Fibroblast of the aortic adventitia (primary cell): ENCODE measurements around the gene EGFLAM. TPM values are rescaled to one million over a fixed set of nuclear protein-coding genes. Genes with fewer than 3 reads are reported as not detected.

Source experiments
- DNase-seq: peaks from one replicate; pipeline ENCODE4 v3.0.0-alpha.2; 2010; ENCODE audit warnings: low read depth
- H3K4me3 ChIP-seq: 2 replicates; pipeline ENCODE4 v1.5.1; 2011; ENCODE audit warnings: low read depth, mild to moderate bottlenecking, control low read depth, low read length, moderate library complexity
- total RNA-seq: library from RNA; depleted of rRNA; stranded (reverse); fragments of >200 nt; gene quantifications from 2 replicates; pipeline ENCODE4 v1.2.3, GENCODE V29; 2012; ENCODE audit warnings: low replicate concordance
- TF ChIP-seq, protein P1 (sequence below): IDR thresholded peaks from 2 replicates; pipeline ENCODE4 v1.5.1; 2011; ENCODE audit warnings: mild to moderate bottlenecking, low read length, control low read depth, inconsistent platforms; ENCODE audit not compliant: insufficient read depth

Gene EGFLAM
- total RNA-seq, 1 donor: 16.2 TPM

DNA sequence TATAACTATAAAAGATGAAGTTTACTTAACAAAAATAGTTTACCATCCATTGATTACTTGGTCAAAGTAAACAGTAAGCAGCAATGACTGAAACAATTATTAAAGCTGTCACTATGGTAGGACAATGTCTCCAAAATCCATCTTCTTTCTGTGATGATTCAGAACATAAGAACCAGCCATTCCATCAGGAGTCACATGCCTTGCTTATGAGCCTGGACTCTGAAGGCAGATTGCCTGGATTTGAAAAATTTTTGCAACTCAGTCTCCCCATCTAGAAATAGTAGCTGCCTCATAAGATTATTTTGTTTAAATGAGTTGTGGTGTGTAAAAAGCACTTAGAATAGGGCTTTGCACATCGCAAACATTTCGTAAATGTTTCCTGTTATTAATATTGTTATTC lies 161.9 kb downstream of the EGFLAM start:
- TF ChIP-seq, protein P1, sequence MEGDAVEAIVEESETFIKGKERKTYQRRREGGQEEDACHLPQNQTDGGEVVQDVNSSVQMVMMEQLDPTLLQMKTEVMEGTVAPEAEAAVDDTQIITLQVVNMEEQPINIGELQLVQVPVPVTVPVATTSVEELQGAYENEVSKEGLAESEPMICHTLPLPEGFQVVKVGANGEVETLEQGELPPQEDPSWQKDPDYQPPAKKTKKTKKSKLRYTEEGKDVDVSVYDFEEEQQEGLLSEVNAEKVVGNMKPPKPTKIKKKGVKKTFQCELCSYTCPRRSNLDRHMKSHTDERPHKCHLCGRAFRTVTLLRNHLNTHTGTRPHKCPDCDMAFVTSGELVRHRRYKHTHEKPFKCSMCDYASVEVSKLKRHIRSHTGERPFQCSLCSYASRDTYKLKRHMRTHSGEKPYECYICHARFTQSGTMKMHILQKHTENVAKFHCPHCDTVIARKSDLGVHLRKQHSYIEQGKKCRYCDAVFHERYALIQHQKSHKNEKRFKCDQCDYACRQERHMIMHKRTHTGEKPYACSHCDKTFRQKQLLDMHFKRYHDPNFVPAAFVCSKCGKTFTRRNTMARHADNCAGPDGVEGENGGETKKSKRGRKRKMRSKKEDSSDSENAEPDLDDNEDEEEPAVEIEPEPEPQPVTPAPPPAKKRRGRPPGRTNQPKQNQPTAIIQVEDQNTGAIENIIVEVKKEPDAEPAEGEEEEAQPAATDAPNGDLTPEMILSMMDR: no peak
- DNase-seq: peak; percentile 41
- no peak overlapping the region for H3K4me3 ChIP-seq

GRCh38 chr5:38420691-38421390 lies 162.5 kb downstream of the EGFLAM start:
- TF ChIP-seq, protein P1: peak; percentile 81
- no peak overlapping the region for H3K4me3 ChIP-seq
- peak; percentile 72 for DNase-seq

GRCh38 chr5:38422622-38423021 lies 164.3 kb downstream of the EGFLAM start:
- H3K4me3 ChIP-seq: no peak overlapping the region
- TF ChIP-seq, protein P1: no peak
- DNase-seq: no peak

- TF ChIP-seq, protein P1: no peak
- no peak for DNase-seq
- H3K4me3 ChIP-seq: no peak overlapping the region
Observed at GRCh38 chr5:38423276-38424147, 165.2 kb downstream of the EGFLAM start.

GRCh38 chr5:38424148-38425060 lies 166.0 kb downstream of the EGFLAM start:
- TF ChIP-seq, protein P1: no peak
- no peak for DNase-seq
- H3K4me3 ChIP-seq: no peak overlapping the region

DNA sequence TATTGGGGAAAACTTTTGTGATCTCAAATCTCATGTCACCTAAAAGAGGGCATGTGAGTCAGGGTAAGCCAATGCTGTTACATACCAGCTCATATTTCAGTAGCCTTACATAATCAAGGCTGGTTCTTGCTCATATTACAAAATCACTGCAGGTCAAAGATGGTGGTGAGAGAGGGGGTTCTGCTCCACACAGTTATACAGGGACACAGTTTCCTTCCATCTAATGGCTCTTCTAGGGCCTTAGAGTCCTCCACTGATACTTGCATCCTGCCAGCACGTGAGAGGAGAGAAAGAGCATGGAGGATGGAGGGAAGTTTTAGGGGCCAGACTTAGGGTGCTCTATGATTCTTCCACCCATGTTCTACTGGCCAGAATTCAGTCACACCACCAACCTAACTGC lies 168.1 kb downstream of the EGFLAM start:
- DNase-seq: peak; percentile 45
- TF ChIP-seq, protein P1: no peak

More for the DNA sequence above, 168.1 kb downstream of the EGFLAM start:
- H3K4me3 ChIP-seq: no peak overlapping the region
